Esophagus mucosa (tissue), 1 donor: ENCODE data around the gene ODC1. TPM values are rescaled to one million over a fixed set of nuclear protein-coding genes. Genes with fewer than 3 reads are reported as not detected.

Source experiments
- ATAC-seq: fragments of 200-7000 bp; cut with Tn5 transposase; one replicate; pipeline ENCODE4 v1.9.1; 2020
- total RNA-seq: library from RNA; stranded (reverse); gene quantifications from one replicate; pipeline ENCODE4 v1.2.4, GENCODE V29; 2023
- donor health status: DM: yes; HTN: yes; CAD: no.

The ODC1 gene
- total RNA-seq, 1 donor from 2014 or later: 21.6 TPM

- ATAC-seq: no peak
Measured at GRCh38 chr2:10399358-10399757, 48.8 kb downstream of the ODC1 start.

GRCh38 chr2:10398496-10398895 is 49.6 kb downstream of the ODC1 start:
- ATAC-seq: no peak

GRCh38 chr2:10397878-10398277 is 50.2 kb downstream of the ODC1 start:
- ATAC-seq: no peak

- ATAC-seq: no peak
Measured at GRCh38 chr2:10397297-10397875, 50.7 kb downstream of the ODC1 start.

- no peak for ATAC-seq
Measured at GRCh38 chr2:10396464-10396863, 51.7 kb downstream of the ODC1 start.

DNA sequence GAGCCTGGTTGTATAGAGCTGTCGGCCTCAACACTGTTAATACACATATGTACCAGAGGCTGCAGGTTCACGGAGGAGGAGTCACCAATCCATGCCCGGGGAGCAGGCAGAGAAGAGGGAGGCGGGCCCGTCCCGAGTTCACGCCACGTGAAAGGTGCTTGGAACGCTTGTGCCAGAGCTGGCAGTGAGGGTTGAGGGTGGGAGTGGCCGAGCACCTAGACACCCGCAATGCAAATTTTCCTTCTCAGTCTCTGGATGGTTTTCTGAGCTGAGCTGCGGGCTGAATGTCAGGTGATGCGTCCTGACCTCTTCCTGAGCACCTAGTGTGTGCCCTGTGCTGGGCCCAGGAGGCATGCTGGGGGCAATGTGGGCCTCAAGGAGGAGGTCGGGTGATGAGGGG is 52.2 kb downstream of the ODC1 start:
- no peak for ATAC-seq

- peak; percentile 70 for ATAC-seq
Measured at GRCh38 chr2:10393640-10393982, 54.5 kb downstream of the ODC1 start.

DNA sequence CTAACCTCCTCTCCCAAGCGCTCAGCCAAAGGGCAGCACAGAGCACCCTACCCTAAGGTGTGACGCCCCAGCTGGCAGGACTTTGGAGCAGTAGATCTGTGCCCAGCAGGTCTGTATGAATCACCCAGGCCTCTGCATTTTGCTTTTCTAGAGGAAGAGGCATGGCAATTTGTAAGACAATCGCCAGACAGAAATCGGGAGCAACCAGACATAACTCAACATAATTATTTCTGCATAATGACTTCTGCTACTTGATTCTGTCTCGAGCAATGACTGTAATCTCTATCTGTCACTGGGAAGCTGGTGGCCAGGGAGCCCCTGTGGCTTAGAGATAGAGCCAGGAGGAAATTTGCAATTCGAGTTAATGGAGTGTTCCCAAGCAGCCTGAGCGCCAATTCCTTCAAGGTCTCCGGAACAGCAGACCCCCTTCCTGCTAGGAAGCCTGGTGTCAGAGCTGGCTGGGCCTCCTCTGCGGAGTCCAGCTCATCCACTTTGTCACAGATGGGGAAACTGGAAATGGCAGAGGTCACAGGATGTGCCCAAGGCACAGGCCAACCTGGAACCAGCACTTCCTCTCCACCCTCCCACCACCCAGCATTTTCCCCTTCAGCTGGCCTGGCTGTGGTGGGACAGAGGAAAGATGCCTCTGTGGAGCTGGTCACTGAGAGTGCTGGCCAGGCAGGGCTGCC is 55.0 kb downstream of the ODC1 start:
- ATAC-seq: peak; percentile 66

GRCh38 chr2:10392548-10392947 is 55.6 kb downstream of the ODC1 start:
- ATAC-seq: no peak

DNA sequence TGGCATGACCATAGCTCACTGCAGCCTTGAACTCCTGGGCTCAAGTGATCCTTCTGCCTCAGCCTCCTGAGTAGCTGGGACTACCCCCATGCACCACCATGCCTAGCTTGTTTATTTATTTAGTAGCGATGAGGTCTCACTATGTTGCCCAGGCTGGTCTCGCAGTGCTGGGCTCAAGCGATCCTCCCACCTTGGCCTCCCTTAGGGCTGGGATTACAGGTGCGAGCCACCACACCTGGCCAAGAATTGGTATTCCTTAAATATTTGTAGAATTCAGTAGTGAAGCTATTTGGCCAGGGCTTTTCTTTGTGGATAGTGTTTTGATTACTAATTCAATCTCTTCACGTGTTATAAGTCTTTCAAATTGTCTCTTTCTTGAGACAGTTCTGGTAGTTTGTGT is 56.0 kb downstream of the ODC1 start:
- no peak for ATAC-seq

GRCh38 chr2:10390369-10390801 is 57.7 kb downstream of the ODC1 start:
- ATAC-seq: peak; percentile 58

Other genes starting within 250 kb of the ODC1 start
- gene HPCAL1, start 145.4 kb downstream of the ODC1 start, total RNA-seq: 13.7 TPM
- 16.7 TPM for gene NOL10, start 241.6 kb upstream of the ODC1 start, total RNA-seq